Measurements from ENCODE around the gene WNT4.

- TF ChIP-seq CTCF (IDR thresholded peaks at IDR 0.05) (no peak), POLR2A (IDR thresholded peaks at IDR 0.05) (no peak)
Measured at GRCh38 chr1:22153660-22154437, 11.0 kb upstream of the WNT4 start.

Data from Peyer's patch (tissue), 4 donors.